OCI-LY7 (cell line): ENCODE data around the gene SLC48A1.

Source experiments
- CTCF ChIP-seq: fragments of 200-600 bp; sonication (generic); conservative IDR thresholded peaks from 2 replicates; pipeline ENCODE4 v1.5.1; 2014; ENCODE audit warnings: mild to moderate bottlenecking, antibody characterized with exemption, low read length, moderate library complexity, mixed read lengths
- EZH2phosphoT487 ChIP-seq: fragments of 200-600 bp; sonication (generic); IDR thresholded peaks from 2 replicates; pipeline ENCODE4 v1.6.1; 2018; ENCODE audit warnings: low read depth, borderline replicate concordance, mild to moderate bottlenecking, mixed run types, antibody characterized with exemption, low read length, moderate library complexity, mixed read lengths

GRCh38 chr12:47818467-47819137 is 45.6 kb downstream of the SLC48A1 start:
- no peak for TF ChIP-seq CTCF
- TF ChIP-seq EZH2phosphoT487, result no peak
